Medulla oblongata (tissue), 1 donor: Measurements from ENCODE around the gene COL18A1.
"Not testable (repeated sequence)": the region's sequence is repeated elsewhere in the genome, so short reads cannot be mapped to it uniquely, and the experiment has no call there.

Experiments
- DNase-seq: peaks from one replicate; pipeline ENCODE4 v3.0.0-alpha.2; 2015; ENCODE audit errors: extremely low spot score

COL18A1 gene

GRCh38 chr21:45404730-45405270 lies at the start of gene COL18A1:
Gene COL18A1, plus strand, starts transcription at chr21:45405165. Its CDS starts 66 bp downstream, at chr21:45405231.
- no peak for DNase-seq

GRCh38 chr21:45355573-45355972 lies 49.4 kb upstream of the COL18A1 start:
- no peak for DNase-seq

- no peak for DNase-seq
Observed at GRCh38 chr21:45356251-45356650, 48.7 kb upstream of the COL18A1 start.

GRCh38 chr21:45356653-45357435 lies 48.1 kb upstream of the COL18A1 start:
- no peak for DNase-seq

GRCh38 chr21:45357436-45358260 lies 47.3 kb upstream of the COL18A1 start:
- DNase-seq, result no peak

- DNase-seq, result no peak
Observed at GRCh38 chr21:45358261-45358670, 46.7 kb upstream of the COL18A1 start.

GRCh38 chr21:45358711-45359310 lies 46.2 kb upstream of the COL18A1 start:
- no peak for DNase-seq

GRCh38 chr21:45359451-45360217 lies 45.3 kb upstream of the COL18A1 start:
- peak; percentile 19 for DNase-seq

GRCh38 chr21:45361033-45361997 lies 43.6 kb upstream of the COL18A1 start:
- no peak for DNase-seq

GRCh38 chr21:45362077-45362747 lies 42.8 kb upstream of the COL18A1 start:
- DNase-seq, result no peak

GRCh38 chr21:45362748-45363145 lies 42.2 kb upstream of the COL18A1 start:
- no peak for DNase-seq

GRCh38 chr21:45363272-45363671 lies 41.7 kb upstream of the COL18A1 start:
- DNase-seq, result not testable (repeated sequence)

GRCh38 chr21:45363921-45364467 lies 41.0 kb upstream of the COL18A1 start:
- peak; percentile 75 for DNase-seq

GRCh38 chr21:45364468-45365185 lies 40.3 kb upstream of the COL18A1 start:
- DNase-seq, result no peak

GRCh38 chr21:45365186-45365607 lies 39.8 kb upstream of the COL18A1 start:
- no peak for DNase-seq

GRCh38 chr21:45365608-45366241 lies 39.2 kb upstream of the COL18A1 start:
- DNase-seq, result no peak

- no peak for DNase-seq
Observed at GRCh38 chr21:45366476-45366875, 38.5 kb upstream of the COL18A1 start.

GRCh38 chr21:45366931-45367401 lies 38.0 kb upstream of the COL18A1 start:
- DNase-seq, result no peak
